Retinal pigment epithelial cell (primary cell): ENCODE measurements around the gene CADM1.

Experiments
- DNase-seq: peaks from one replicate; pipeline ENCODE4 v3.0.0-alpha.2; 2010; ENCODE audit warnings: low read depth
- H3K4me3 ChIP-seq: 2 replicates; pipeline ENCODE4 v1.5.1; 2011; ENCODE audit warnings: mild to moderate bottlenecking, low read length, control low read depth, moderate library complexity
- TF ChIP-seq, protein P1 (sequence below): conservative IDR thresholded peaks from 2 replicates; pipeline ENCODE4 v1.5.1; 2011; ENCODE audit warnings: low read depth, low read length, control low read depth, inconsistent platforms

Gene CADM1

DNA sequence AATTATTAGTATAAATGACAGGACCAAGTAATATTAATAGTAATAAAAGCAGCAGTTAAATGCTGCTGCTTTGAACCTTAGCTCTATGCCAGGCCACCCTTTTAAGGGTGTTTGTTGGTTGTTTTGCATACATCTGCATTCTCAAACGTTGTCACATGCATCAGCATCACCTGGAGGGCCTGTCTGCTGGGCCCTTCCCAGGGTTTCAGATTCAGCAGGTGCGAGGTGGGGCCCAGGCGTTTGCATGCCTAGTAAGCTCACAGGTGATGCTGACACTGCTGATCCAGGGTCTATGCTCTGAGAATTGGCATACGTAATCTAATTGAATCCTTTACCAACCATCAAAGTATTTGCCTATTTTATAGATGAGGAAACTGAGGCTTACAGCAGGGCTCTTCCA lies 246.5 kb downstream of the CADM1 start:
- no peak for DNase-seq
- no peak overlapping the region for H3K4me3 ChIP-seq
- TF ChIP-seq, protein P1, sequence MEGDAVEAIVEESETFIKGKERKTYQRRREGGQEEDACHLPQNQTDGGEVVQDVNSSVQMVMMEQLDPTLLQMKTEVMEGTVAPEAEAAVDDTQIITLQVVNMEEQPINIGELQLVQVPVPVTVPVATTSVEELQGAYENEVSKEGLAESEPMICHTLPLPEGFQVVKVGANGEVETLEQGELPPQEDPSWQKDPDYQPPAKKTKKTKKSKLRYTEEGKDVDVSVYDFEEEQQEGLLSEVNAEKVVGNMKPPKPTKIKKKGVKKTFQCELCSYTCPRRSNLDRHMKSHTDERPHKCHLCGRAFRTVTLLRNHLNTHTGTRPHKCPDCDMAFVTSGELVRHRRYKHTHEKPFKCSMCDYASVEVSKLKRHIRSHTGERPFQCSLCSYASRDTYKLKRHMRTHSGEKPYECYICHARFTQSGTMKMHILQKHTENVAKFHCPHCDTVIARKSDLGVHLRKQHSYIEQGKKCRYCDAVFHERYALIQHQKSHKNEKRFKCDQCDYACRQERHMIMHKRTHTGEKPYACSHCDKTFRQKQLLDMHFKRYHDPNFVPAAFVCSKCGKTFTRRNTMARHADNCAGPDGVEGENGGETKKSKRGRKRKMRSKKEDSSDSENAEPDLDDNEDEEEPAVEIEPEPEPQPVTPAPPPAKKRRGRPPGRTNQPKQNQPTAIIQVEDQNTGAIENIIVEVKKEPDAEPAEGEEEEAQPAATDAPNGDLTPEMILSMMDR: no peak

DNA sequence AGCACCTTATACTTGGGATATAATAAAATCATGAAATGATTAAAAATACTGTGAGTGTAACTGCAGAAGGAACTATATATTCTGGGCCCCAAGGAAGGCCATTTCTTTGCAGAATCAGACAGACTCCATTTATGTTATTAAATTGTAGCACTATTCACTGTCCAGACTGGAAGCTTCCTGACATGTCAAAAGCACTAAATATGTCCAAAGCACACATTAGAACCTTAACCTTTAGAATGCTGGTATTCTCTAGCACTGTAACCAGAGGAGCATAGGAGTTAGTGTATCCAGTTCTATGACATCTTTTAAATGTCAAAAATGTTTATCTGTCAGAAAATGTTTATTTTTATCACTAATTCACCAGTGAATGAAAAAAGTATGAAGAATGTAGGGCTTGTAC lies 246.9 kb downstream of the CADM1 start:
- H3K4me3 ChIP-seq: no peak overlapping the region
- TF ChIP-seq, protein P1: no peak
- no peak for DNase-seq

DNA sequence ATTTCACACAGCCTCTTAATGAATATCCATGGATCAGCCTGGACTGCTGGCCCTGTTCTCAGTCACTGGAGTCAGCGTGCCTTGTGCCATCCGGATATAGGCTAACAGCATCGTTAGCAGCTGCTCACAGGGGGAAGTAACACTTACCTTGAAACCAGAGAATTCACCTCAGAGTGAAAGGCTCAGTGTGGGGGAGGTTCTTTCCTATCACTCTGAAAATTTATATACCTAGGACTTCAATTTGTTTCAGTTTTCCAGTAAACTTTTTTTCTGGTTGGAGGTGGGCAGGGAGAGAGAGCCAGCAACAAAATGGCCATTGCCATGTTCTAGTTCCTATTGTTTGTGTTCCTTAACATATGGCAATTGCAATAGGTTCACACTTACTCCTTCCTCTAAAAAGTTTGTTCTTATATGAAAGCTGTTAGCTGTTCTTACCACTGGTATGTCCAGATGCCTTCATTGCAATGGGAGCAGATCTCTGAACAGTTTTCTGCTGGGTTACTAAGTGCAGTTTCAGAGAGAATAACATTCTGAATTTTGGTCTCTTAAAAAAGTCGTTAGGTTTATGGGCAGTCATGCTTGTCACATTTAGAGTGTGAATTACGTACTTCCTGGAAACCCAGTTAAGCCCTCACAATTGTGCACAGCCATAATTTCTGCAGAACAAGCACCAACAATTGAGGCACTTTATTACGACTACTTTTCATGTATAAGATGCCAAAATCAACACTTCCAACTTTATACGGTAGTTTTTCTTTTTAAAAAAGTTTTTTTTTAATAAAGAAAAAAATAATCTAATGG lies 247.6 kb downstream of the CADM1 start:
- H3K4me3 ChIP-seq: no peak overlapping the region
- TF ChIP-seq, protein P1: no peak
- DNase-seq: no peak

DNA sequence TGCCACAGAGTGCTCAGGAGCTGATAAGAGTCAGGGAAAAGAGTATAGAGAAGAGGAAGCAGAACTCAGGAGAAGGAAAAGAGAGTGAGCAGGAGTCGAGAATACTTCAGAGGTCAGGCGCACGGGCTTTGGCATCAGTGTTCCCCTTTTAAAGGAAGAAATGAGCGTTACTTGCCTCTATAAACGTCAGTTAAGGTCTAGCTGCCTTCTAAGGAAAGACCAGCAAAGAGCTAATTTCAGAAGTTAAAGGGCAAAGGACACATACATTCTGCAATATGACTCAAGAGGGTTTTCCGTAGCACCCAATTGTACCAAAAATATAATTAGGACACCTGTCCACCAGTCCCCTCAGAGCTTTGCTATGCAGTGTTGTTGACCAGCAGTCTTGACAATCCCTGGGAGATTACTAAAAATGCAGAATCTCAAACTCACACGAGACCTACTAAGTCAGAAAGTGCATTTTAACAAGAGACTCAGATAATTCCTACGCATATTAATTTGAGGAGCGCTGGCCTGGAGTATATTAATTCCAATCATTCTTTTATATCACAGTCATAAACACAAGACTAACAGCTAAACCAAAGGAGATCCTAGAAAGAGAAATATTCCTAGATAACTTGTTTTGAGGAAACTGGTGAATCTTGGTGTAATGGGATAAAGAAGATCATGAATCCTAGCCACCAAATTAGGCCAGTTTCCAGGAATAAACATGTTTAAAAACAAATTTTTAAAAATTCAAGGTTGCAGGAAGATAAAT lies 249.0 kb downstream of the CADM1 start:
- H3K4me3 ChIP-seq: no peak overlapping the region
- no peak for DNase-seq
- TF ChIP-seq, protein P1: no peak

DNA sequence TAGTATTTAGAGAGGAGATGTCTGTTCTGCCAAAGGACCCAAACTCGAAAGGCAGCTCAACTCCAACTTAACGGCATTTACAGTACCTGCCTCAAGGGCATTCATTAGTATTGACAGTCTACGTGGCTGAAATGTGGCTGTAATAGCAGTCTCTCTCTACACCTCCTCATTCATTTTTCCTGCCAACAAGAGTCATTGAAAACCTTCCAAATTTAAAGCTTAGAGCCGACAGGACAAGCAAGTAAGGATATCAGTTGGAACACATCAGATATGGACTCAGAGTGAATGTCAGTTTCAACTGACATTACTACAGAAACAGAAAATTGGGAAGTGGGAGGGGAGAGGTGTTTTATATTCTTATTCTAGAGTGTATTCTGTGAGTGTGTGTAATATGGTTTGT lies 253.1 kb downstream of the CADM1 start:
- no peak overlapping the region for H3K4me3 ChIP-seq
- DNase-seq: no peak
- TF ChIP-seq, protein P1: no peak

DNA sequence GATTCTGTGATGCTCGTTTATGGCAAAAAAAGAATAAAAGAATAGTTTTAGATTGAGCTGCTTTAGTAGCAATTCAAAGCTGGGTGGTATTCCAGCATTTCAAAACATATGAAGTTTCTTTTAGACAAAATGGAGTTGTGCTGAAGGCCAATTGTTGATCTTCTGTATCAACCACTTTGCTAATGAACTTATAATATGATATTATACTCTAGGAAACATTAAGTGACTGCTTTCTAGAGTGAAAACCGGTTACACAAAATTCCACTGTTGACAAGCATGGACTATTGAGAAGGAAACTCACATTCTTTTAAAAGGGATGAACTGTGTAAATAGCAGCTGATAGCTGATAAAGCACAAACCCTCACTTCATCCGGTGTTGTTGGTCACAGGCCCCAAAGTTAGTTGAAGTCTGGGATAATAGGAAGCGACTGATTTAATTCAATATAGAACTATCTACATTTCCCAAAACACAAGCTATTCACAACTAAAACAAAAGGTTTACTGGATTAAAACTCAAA lies 255.1 kb downstream of the CADM1 start:
- no peak for DNase-seq
- no peak overlapping the region for H3K4me3 ChIP-seq
- TF ChIP-seq, protein P1: no peak
